ENCODE measurements around the gene CTU1. TPM values are rescaled to one million over a fixed set of nuclear protein-coding genes. Genes with fewer than 3 reads are reported as not detected.

Gene CTU1
- total RNA-seq, 1 donor from 2014 or later, result 7.8 TPM

- Mint-ChIP-seq H3K9me3 (peaks cover 11% of the 10 kb centered on the region), H3K4me1 (no peaks in the 10 kb centered on the region), H3K4me3 (no peak overlapping the region), H3K27me3 (peaks cover 17% of the 10 kb centered on the region), H3K27ac (no peak overlapping the region), H3K36me3 (ENCODE audit: low read depth) (no peaks in the 10 kb centered on the region)
- CTCF ChIA-PET, result no interaction called here
- no peak for ATAC-seq (ENCODE audit: low read depth)
- no peak for DNase-seq
- TF ChIP-seq, protein P1, sequence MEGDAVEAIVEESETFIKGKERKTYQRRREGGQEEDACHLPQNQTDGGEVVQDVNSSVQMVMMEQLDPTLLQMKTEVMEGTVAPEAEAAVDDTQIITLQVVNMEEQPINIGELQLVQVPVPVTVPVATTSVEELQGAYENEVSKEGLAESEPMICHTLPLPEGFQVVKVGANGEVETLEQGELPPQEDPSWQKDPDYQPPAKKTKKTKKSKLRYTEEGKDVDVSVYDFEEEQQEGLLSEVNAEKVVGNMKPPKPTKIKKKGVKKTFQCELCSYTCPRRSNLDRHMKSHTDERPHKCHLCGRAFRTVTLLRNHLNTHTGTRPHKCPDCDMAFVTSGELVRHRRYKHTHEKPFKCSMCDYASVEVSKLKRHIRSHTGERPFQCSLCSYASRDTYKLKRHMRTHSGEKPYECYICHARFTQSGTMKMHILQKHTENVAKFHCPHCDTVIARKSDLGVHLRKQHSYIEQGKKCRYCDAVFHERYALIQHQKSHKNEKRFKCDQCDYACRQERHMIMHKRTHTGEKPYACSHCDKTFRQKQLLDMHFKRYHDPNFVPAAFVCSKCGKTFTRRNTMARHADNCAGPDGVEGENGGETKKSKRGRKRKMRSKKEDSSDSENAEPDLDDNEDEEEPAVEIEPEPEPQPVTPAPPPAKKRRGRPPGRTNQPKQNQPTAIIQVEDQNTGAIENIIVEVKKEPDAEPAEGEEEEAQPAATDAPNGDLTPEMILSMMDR (IDR thresholded peaks at IDR 0.05), result no peak
- POLR2A ChIA-PET, result no interaction called here
- intact Hi-C loops (cut with micrococcal nuclease), result no loop called here
Observed at GRCh38 chr19:51070334-51071094, 37.7 kb downstream of the CTU1 start.

DNA sequence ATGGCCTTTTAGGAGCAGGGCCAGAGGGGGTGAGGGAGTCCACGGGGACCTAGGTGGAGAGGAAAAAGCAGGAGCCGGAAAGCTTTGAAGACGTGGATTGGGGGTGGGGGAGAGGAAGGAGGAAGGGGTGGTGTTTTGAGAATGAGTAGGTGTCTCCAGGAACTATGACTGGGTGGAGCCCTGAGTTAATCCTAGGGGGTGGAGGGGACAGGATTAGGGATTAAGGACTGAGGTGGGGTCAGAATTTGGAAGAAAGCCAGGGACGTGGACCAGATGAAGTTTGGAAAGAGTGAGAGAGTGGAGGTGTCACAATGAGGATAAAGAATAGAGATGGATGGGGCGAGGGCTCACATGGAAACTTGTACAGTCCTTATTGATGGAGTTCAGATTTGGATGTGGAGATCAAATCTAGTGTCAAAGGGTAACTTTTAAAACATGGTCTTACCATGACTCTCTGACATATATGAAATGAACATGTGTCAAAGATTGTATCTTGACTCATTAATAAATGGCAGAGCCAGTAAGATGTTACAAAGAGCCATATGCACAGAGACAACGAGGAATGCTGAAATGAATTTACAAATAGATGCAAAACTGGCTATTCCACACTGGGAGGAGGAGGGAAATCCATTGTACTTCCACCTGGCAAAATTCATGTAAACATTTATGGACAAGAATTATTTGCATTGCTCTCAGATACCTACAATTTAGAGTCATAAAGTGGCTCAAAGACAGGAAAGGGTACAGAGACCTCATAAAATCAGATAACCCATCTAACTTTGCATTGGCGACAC lies 41.6 kb downstream of the CTU1 start:
- Mint-ChIP-seq H3K4me1 (no peaks in the 10 kb centered on the region), H3K36me3 (ENCODE audit: low read depth) (no peaks in the 10 kb centered on the region), H3K4me3 (no peak overlapping the region), H3K27me3 (peaks cover 36% of the 10 kb centered on the region), H3K27ac (no peak overlapping the region), H3K9me3 (peaks cover 2% of the 10 kb centered on the region)
- intact Hi-C loops (cut with micrococcal nuclease), result no loop called here
- DNase-seq, result no peak
- no peak for ATAC-seq (ENCODE audit: low read depth)
- TF ChIP-seq, protein P1 (IDR thresholded peaks at IDR 0.05), result no peak
- CTCF ChIA-PET, result no interaction called here
- POLR2A ChIA-PET, result no interaction called here

DNA sequence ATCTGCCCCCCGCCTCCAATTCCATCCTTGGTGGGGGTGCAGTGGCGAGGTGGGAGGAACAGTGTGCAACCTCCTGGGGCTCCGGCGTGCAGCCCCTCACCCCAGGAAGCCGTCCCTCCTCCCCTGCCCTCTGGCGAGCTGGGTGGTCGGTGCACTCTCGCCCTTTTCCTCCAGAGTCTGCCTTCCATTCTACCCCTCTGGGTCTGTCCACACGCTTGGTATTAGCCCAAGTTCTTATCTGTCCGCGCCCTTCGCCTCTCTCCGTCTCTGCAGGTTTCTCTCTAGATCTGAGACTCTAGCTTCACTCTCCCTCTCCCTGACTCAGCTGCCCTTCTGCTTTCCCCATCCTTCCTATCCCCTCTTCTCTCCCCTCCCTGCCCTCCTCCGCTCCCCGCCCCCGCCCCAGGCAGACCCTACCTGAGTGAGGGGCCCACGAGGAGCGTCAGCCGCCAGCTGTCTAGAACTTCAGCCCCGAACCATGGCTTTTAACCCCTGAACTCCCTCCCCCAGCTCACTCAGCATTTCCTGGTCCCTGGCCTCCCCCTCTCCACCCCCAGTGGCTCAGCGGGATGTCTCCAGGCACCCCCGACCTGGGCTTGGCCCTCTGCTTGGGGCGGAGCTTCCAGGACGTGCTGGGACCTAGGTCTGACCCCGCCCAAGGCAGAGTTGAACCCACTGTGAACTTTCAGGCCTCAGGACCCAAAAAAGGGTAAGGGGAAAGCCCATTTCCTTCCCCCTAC lies 42.8 kb downstream of the CTU1 start:
- no peaks in the 10 kb centered on the region for H3K36me3 Mint-ChIP-seq (ENCODE audit: low read depth)
- intact Hi-C loops (cut with micrococcal nuclease), result no loop called here
- CTCF ChIA-PET, result no interaction called here
- POLR2A ChIA-PET, result no interaction called here
- ATAC-seq (ENCODE audit: low read depth), result no peak
- H3K27ac Mint-ChIP-seq, result no peak overlapping the region
- peaks cover 41% of the 10 kb centered on the region for H3K27me3 Mint-ChIP-seq
- DNase-seq, result no peak
- TF ChIP-seq, protein P1 (IDR thresholded peaks at IDR 0.05), result no peak
- H3K9me3 Mint-ChIP-seq, result peaks cover 2% of the 10 kb centered on the region
- H3K4me1 Mint-ChIP-seq, result no peaks in the 10 kb centered on the region
- no peak overlapping the region for H3K4me3 Mint-ChIP-seq

GRCh38 chr19:51064534-51065220 lies 43.5 kb downstream of the CTU1 start, which contains the start of gene KLK13:
TSS of gene KLK13 (minus strand) at chr19:51065092. CDS start at chr19:51065067, 25 bp downstream.
- Mint-ChIP-seq H3K36me3 (ENCODE audit: low read depth) (no peaks in the 10 kb centered on the region), H3K4me3 (no peak within 1 kb of the TSS), H3K27ac (no peak within 1 kb of the TSS), H3K4me1 (no peaks in the 10 kb centered on the region), H3K27me3 (peaks cover 41% of the 10 kb centered on the region), H3K9me3 (peaks cover 2% of the 10 kb centered on the region)
- TF ChIP-seq, protein P1 (IDR thresholded peaks at IDR 0.05), result no peak
- CTCF ChIA-PET, result no interaction called here
- DNase-seq (no peak), ATAC-seq (ENCODE audit: low read depth) (no peak)
- intact Hi-C loops (cut with micrococcal nuclease), result no loop called here
- POLR2A ChIA-PET, result no interaction called here
